ENCODE measurements around the gene TFDP1.
A peak's percentile ranks its signal among the peaks of the same experiment; 100 is the strongest.

GRCh38 chr13:113584205-113584869 is at the start of gene TFDP1:
- TF ChIP-seq EZH2 (IDR thresholded peaks at IDR 0.05), result no peak
- TF ChIP-seq POLR2AphosphoS5 (IDR thresholded peaks at IDR 0.05; ENCODE audit: borderline replicate concordance, low read depth, low read length), result peak; percentile 93; the same call in 1 of the 2 replicates
